ENCODE data around the gene PYCR2. TPM values are rescaled to one million over a fixed set of nuclear protein-coding genes. Genes with fewer than 3 reads are reported as not detected.

The PYCR2 gene
- total RNA-seq, 4 donors from 2014 or later: 28.8 to 53.8 (median 43.3) TPM

GRCh38 chr1:225872075-225872430 is 52.0 kb downstream of the PYCR2 start:
- H3K27ac ChIP-seq: no peak overlapping the region
- H3K36me3 ChIP-seq: peaks cover 89% of the 10 kb centered on the region
- no peaks in the 10 kb centered on the region for H3K27me3 ChIP-seq
- TF ChIP-seq POLR2AphosphoS5 (IDR thresholded peaks at IDR 0.05) (no peak), POLR2A (IDR thresholded peaks at IDR 0.05) (no peak), CTCF (IDR thresholded peaks at IDR 0.05) (no peak), EP300 (IDR thresholded peaks at IDR 0.05) (no peak)
- no peak for DNase-seq (ENCODE audit: low spot score in 2 of 2)
- no peaks in the 10 kb centered on the region for H3K9me3 ChIP-seq
- peaks cover 14% of the 10 kb centered on the region for H3K4me1 ChIP-seq
- 83% methylated on average over 3 of the region's 3 CpGs for WGBS
- H3K4me3 ChIP-seq: no peak overlapping the region

GRCh38 chr1:225871359-225872074 is 52.5 kb downstream of the PYCR2 start:
- no peak for DNase-seq (ENCODE audit: low spot score in 2 of 2)
- H3K4me3 ChIP-seq: no peak overlapping the region
- no peak overlapping the region for H3K27ac ChIP-seq
- no peaks in the 10 kb centered on the region for H3K27me3 ChIP-seq
- TF ChIP-seq POLR2A (IDR thresholded peaks at IDR 0.05) (no peak), POLR2AphosphoS5 (IDR thresholded peaks at IDR 0.05) (no peak), EP300 (IDR thresholded peaks at IDR 0.05) (no peak), CTCF (IDR thresholded peaks at IDR 0.05) (no peak)
- WGBS: 75% methylated on average over 11 of the region's 11 CpGs
- peaks cover 89% of the 10 kb centered on the region for H3K36me3 ChIP-seq
- peaks cover 13% of the 10 kb centered on the region for H3K4me1 ChIP-seq
- H3K9me3 ChIP-seq: no peaks in the 10 kb centered on the region

- no peak overlapping the region for H3K27ac ChIP-seq
- no peak for DNase-seq (ENCODE audit: low spot score in 2 of 2)
- no peak for TF ChIP-seq POLR2A (IDR thresholded peaks at IDR 0.05)
- TF ChIP-seq POLR2AphosphoS5 (IDR thresholded peaks at IDR 0.05): no peak
- TF ChIP-seq CTCF (IDR thresholded peaks at IDR 0.05): no peak
- TF ChIP-seq EP300 (IDR thresholded peaks at IDR 0.05): no peak
- peaks cover 13% of the 10 kb centered on the region for H3K4me1 ChIP-seq
- no peaks in the 10 kb centered on the region for H3K9me3 ChIP-seq
- H3K36me3 ChIP-seq: peaks cover 90% of the 10 kb centered on the region
- no peaks in the 10 kb centered on the region for H3K27me3 ChIP-seq
- 65% methylated on average over 3 of the region's 3 CpGs for WGBS
- H3K4me3 ChIP-seq: no peak overlapping the region
Observed at GRCh38 chr1:225870911-225871310, 53.1 kb downstream of the PYCR2 start.

Other genes starting within 250 kb of the PYCR2 start
- gene SRP9, start 146.4 kb downstream of the PYCR2 start, total RNA-seq: 100 to 1,000 TPM; 139 to 162 (median 144) TPM
- gene EPHX1, start 114.1 kb downstream of the PYCR2 start, total RNA-seq: 10 to 100 TPM; 30.3 to 72.8 (median 53.7) TPM
- gene TMEM63A, start 41.9 kb downstream of the PYCR2 start, total RNA-seq: 100 to 1,000 TPM in 1 of 4 donors, 10 to 100 TPM in 3; 32.6 to 162 (median 48.9) TPM
- gene LEFTY1, start 35.1 kb downstream of the PYCR2 start, total RNA-seq: not detected
- gene LEFTY2, start 17.0 kb upstream of the PYCR2 start, total RNA-seq: under 1 TPM in 1 of 4 donors, not detected in 3; 0.26 TPM
- gene SDE2, start 75.1 kb upstream of the PYCR2 start, total RNA-seq: 10 to 100 TPM; 19.7 to 37.2 (median 26.5) TPM
- 100 to 1,000 TPM; 224 to 510 (median 444) TPM for gene H3-3A, start 138.5 kb upstream of the PYCR2 start, total RNA-seq

Data from suprapubic skin (tissue), 4 donors.